ENCODE measurements around the gene SHLD1.
A peak's percentile ranks its signal among the peaks of the same experiment; 100 is the strongest.
"Not testable (repeated sequence)": the region's sequence is repeated elsewhere in the genome, so short reads cannot be mapped to it uniquely, and the experiment has no call there.

The SHLD1 gene

GRCh38 chr20:5737619-5737953 is 12.6 kb upstream of the SHLD1 start:
- no peak for DNase-seq

DNA sequence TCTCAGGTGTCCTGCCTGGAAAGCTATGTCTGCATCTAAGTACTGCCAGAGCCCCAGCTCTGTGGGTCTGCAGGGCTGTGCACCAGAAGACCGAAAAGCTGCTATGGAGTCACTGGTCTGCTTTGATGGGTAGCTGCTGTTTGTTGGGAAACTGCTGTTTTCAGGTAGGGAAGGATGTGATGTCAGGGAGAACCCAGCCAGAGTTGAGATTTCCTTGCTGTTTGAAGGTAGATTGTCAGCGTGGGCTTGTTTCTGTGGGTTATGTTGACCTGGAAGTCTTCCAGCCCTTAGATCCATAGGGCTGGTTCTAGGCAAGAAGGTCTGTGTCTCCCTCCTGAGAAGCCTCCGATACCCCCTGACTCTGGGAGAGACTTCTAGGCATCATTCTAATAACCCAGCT is 12.2 kb upstream of the SHLD1 start:
- DNase-seq = peak in 2 of 6 experiments; percentile 27 to 45

GRCh38 chr20:5740643-5741042 is 9.6 kb upstream of the SHLD1 start:
- not testable (repeated sequence) for DNase-seq

DNA sequence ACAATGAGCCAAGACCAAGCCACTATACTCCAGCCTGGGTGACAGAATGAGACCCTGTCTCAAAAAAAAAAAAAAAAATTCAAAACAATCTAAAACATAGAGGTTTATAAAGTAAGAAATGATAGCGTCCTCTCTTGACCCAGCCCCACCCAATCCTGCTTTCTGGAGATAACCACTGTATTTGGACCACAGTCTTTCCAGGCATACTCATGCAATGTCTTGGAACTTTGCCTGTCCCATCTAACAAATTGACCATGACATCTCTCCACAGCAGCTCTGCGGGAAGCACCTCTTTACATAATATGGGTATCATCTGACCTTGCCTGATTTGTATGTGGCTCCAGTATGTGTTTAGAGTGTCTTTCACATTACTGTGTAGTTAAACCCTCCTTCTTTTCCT is 9.1 kb upstream of the SHLD1 start:
- DNase-seq = no peak

DNA sequence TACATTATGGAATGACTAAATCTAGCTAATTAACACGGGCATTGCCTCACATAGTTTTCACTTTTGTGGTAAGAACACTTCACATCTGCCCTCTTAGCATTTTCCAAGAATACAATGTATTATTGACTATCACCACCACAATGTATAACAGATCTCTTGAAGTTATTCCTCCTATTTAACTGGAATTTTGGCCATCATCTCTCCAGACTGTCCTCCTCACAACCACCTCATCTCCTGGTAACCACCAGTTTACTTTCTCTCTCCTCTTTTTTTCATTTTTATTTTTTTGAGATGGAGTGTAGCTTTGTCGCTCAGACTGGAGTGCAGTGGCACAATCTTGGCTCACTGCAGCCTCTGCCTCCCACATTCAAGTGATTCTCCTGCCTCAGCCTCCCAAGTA is 8.2 kb upstream of the SHLD1 start:
- no peak for DNase-seq

GRCh38 chr20:5745416-5746030 is 4.7 kb upstream of the SHLD1 start:
- no peak for DNase-seq

- DNase-seq = no peak
These were observed 4.1 kb upstream of the SHLD1 start for GRCh38 chr20:5746064-5746463.

- no peak for DNase-seq
These were observed 2.0 kb upstream of the SHLD1 start for GRCh38 chr20:5748246-5748645.

GRCh38 chr20:5749512-5749951 is 669 bp upstream of the SHLD1 start:
- DNase-seq = not testable (repeated sequence)

DNA sequence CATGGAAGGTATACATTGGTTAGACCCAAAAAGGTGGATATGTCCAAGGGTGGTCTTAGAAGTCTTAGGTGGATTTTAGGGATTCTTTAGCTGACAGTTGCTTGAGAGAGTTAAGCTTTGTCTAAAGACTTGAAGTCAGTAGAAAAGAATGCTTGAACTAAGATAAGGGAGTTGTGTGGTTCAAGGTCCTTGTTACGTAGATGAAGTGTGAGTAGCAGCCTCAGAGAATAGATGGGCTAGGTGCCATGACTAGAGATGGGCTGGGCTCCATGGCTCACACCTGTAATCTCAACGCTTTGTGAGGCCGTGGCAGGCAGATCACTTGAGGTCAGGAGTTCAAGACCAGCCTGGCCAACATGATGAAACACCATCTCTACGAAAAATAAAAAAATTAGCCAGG is 1.7 kb downstream of the SHLD1 start:
- no peak for DNase-seq

- DNase-seq = no peak
These were observed 3.6 kb downstream of the SHLD1 start for GRCh38 chr20:5753814-5754213.

DNA sequence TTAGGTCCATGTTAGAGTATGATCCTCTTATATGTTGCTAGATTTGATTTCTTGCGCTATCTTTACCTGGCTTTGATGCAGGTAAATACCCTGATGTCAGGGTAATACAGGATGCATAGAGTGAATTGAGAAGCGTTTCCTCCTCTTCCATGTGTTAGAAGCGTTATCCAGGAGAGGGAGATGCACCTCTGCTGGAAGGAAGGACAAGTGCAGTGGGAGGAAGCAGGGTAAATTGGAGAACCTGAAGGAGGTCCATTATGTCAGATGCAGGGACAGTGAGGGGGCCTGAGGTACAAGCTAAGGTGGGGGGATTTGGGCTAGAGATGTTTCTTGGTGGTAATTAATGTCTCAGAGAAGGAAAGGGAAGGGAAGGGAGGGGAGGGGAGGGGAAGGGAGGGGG is 7.7 kb downstream of the SHLD1 start:
- no peak for DNase-seq

DNA sequence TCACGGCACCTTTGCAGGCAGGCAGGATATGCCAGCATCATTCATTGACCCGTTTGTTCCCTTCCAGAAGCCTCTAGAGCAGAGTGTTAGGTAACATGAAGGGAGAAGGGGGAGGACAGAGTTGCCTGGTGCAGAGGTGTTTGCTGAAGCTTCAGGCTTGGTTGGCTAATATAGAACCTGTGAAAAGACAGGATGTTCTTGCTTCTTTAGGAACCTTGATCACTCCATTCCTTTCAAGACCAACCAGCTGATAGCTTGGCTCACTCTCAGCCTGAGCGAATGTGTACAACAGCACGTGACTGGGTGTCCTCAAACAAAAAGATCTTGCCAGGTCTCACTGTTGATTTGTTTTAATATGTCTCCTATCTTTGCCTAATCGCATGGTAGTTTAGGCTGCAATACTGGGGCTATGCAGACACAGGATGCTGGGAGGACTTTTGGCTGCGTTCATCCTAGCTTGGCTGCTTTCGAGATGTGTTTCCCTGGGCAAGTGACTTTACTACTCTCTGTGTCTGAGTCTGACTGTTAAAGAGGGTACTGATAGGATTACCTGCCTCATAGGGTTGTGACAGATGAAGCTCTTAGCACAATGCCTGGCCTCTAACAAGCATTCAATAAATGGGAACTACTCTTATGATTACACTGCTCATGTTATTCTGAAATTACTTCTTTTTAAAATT is 16.0 kb downstream of the SHLD1 start:
- no peak for DNase-seq

DNA sequence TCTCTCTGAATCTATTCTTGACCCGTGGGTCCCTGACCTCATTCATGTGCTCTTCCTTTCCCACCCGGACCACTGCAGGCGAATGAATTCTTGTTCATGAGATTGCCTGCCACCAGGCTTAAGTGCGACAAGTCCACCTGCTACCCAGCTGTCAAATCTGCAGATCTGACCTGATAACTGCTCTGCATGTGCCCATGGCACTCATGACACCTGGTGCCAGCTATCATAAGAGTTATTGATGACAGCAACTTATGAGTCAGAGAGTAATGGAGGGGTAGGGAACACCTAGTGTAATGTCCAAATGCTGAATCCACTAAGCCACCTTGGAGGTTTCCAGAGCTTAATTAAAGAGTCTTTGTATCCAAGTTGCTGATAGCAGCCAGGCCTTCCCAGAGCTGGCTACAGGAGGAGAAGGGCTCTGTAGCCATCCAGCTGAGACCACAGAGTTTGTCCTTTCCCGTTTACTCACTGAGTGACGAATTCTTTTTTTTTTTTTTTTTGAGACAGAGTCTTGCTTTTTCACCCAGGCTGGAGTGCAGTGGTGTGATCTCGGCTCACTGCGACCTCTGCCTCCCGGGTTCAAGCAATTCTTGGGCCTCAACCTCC is 17.4 kb downstream of the SHLD1 start:
- DNase-seq = no peak

DNA sequence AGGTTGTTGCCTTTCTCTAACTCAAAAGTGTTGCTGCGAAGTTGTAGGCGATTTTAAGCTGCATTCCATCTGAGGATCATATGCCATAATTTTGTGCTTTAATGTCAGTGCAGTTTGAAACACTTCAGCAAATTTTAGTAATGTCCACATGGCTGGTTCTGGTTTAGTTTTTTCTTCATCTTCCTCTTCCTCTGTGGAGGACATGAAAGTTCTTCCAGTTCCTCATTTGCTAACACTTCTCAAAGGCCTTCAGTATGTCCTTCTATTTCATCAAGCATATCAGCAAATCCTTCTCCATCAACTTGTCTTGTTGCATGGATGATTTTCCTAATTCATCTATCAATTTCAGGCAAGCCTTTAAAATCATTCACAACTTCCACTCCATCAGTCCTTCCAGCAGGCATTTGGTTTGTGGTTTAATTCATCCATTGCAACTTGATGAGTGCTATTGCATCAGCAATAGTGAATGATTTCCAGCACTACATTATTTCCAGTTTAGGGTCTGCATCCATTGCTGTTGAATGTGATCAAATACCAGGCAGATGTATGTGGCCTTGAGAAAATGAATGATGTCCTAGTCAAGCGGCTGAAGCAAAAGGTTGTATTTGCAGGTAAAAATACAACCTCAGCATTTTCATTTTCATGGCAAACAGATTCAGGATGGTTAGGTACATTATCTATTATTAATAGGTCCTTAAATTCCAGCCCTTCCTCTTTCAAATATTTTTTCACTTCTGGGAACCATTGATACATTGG is 20.2 kb downstream of the SHLD1 start:
- no peak for DNase-seq

DNA sequence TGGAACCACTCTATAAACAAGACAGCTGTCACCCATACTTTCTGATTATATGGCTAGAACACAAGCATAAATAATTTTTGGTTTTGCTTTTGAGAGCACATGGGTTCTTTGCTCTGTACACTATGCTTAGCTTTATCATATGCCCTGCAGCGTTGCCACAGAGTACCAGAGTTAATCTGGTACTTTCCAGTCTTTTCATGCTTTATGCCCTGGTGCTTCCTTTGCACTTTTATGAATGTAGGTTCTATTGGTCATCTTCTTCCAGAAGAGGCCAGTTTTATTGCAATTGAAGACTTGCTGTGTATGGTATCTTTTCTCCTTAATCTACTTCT is 20.8 kb downstream of the SHLD1 start:
- no peak for DNase-seq

DNA sequence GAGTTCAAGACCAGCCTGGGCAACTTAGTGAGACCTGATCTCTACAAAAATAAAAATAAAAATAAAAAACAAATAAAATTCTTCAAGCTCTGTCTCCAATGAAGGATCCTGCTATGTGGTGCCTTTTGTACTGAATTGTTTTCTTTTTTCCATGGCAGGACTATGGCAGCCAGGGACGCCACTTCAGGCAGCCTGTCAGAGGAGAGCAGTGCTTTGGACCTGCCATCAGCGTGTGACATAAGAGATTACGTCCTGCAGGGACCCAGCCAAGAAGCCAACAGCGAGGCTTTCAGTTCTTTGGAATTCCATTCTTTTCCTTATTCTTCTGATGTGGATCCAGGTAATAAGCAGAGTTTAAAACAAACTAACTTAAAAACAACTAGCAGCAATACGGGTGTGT is 22.5 kb downstream of the SHLD1 start:
- no peak for DNase-seq

- no peak for DNase-seq
These were observed 23.4 kb downstream of the SHLD1 start for GRCh38 chr20:5773589-5773988.

DNA sequence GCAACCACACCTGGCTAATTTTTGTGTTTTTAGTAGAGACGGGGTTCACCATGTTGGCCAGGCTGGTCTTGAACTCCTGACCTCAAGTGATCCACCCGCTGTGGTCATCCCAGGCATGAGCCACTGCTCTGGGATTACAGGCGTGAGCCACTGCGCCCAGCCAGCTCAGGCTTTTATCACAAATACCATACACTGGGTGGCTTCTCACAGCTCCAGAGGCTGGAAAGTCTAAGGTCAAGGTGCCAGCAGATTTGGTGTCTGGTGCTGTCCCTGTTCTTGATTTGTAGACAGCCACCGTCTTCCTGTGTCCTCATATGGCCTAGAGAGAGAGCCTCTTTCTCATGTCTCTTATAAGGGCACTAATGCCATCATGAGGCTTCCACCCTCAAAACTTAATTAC is 25.9 kb downstream of the SHLD1 start:
- DNase-seq = no peak

- no peak for DNase-seq
These were observed 29.1 kb downstream of the SHLD1 start for GRCh38 chr20:5779071-5779900.

DNA sequence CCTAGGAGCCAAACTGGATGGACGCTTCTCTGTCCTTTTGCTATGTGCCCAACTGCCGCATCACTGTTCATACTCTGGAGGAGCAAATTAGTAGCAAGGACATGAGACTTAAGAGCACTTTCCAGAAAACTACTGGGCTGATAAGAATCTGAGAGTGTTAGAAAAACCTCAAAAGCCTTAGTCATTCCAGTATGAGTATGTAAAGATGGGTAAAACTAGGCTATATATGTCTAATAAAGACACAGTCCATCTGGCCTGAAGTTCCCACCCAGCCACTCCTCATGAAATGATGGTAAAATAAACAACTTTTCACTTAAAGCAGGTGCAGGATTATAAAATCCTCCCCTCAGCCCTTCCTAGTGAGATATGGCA is 30.6 kb downstream of the SHLD1 start:
- DNase-seq = no peak

GRCh38 chr20:5781367-5781766 is 31.2 kb downstream of the SHLD1 start:
- not testable (repeated sequence) for DNase-seq

Data from stimulated activated naive CD4-positive, alpha-beta T cell (primary cell).